Measurements from ENCODE around the gene KNDC1. TPM values are rescaled to one million over a fixed set of nuclear protein-coding genes. Genes with fewer than 3 reads are reported as not detected.

KNDC1 gene
- total RNA-seq, 1 donor from 2014 or later, result 7.1 TPM

DNA sequence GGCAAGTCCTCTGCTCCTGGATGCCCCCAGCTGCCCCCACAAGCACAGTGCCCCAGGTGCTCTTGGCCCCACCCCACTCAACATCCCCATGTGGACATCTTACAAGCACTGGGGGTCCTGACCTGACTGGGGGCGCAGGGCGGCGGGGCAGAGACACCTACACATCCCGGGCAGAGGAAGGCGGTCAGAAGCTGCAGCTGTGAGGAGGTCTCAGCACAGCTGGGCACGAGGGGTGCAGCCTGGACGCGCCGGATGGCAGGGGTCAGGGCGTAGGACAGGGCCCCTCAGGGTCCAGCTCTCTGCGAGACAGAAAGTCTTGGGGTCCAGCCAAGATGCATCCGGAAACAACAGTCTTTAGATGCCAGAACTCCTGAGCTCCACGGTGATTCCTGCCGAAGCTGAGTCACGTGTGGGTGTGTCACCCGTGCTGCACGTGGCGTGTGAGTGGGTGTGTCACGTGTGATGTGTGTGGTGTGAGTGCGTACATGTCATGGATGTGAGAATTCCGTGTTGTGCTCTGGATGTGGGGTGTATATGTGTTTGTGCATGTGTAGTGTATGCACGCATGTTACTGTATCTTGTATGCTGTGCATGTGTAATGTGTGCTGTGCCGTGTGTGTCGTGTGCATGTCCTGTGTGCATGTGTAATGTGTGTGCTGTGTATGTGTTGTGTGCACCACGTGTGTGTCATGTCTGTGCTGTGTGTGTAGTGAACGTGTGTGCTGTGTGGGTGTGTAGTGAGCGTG lies 82.8 kb downstream of the KNDC1 start:
- intact Hi-C loops (cut with DNase I), result no loop called here
- no peak for DNase-seq (ENCODE audit: low spot score)
- ATAC-seq, result no peak

DNA sequence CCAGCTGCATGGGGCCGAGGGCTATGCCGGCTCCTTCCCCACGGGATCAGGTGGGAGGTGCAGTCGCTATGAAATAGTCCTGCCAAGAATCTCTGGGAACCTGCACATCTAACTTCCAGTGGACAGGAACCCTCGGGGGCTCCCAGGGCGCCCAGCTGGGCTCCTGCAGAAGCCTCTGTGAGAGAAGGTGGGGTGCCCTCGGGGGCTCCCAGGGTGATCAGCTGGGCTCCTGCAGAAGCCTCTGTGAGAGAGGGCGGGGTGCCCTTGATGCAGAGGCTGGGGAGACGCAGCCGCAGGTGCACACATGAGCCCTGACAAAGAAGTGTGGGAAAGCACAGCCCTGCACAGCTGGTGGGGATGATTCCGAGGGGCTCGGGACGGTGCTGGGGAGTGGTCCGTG lies 83.6 kb downstream of the KNDC1 start:
- ATAC-seq, result no peak
- intact Hi-C loops (cut with DNase I), result no loop called here
- no peak for DNase-seq (ENCODE audit: low spot score)

- ATAC-seq, result no peak
- intact Hi-C loops (cut with DNase I), result no loop called here
- no peak for DNase-seq (ENCODE audit: low spot score)
Measured at GRCh38 chr10:133245439-133246235, 85.6 kb downstream of the KNDC1 start.

GRCh38 chr10:133246236-133246626 lies 86.2 kb downstream of the KNDC1 start:
- DNase-seq (ENCODE audit: low spot score) (no peak), ATAC-seq (no peak)
- intact Hi-C loops (cut with DNase I), result no loop called here

GRCh38 chr10:133247681-133248333 lies 87.8 kb downstream of the KNDC1 start:
- no peak for DNase-seq (ENCODE audit: low spot score)
- intact Hi-C loops (cut with DNase I), result no loop called here
- ATAC-seq, result no peak

DNA sequence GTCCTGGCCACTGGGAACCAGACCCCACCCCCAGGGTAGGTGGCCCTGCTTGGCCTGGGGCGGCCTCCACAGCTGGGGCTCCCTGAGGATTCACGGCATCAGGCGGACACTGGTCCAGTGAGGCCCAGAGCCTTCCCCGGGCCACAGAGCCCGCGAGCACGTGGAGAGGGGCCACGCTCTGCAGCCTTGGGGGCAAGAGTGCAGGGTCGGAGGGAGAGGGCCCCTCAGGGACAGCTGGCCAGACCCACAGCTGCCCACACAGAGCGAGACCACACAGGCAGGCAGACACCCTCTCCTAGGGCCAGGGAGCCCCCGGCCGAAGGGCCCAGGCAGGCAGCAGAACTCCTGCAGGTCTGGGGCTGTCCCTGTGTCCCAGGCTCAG lies 88.3 kb downstream of the KNDC1 start:
- ATAC-seq, result no peak
- intact Hi-C loops (cut with DNase I), result no loop called here
- no peak for DNase-seq (ENCODE audit: low spot score)

- ATAC-seq (no peak), DNase-seq (ENCODE audit: low spot score) (no peak)
- intact Hi-C loops (cut with DNase I), result no loop called here
Measured at GRCh38 chr10:133249094-133249780, 89.2 kb downstream of the KNDC1 start.

DNA sequence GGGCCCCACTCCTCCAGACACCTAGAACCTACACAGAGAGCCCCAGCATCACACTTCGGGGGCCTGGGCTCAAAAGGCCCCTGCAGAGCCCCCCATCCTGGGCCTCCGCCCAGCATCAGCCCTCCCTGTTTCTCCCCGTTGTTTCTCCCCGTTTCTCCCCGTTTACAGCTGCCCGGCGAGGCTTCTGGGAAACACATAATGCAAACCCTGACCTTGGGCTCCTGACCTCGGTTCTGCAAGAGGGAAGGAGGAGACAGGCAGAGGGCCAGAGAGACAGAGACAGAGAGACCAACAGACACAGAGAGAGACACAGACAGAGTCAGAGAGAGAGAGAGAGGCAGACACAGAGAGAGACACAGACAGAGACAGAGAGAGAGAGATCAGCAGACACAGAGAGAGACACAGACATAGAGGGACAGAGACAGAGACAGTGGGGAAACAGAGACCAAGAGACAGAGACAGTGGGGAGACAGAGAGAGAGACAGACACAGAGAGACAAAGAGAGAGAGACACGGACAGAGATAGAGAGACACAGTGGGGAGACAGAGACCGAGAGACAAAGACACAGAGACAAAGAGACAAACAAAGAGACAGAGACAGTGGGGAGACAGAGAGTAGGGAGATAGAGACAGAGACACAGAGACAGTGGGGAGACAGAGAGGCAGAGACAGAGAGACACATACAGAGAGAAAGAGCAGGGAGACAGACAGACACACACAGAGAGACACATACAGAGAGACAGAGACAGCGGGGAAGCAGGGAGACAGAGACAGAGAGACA lies 90.1 kb downstream of the KNDC1 start:
- ATAC-seq (no peak), DNase-seq (ENCODE audit: low spot score) (no peak)
- intact Hi-C loops (cut with DNase I), result no loop called here

DNA sequence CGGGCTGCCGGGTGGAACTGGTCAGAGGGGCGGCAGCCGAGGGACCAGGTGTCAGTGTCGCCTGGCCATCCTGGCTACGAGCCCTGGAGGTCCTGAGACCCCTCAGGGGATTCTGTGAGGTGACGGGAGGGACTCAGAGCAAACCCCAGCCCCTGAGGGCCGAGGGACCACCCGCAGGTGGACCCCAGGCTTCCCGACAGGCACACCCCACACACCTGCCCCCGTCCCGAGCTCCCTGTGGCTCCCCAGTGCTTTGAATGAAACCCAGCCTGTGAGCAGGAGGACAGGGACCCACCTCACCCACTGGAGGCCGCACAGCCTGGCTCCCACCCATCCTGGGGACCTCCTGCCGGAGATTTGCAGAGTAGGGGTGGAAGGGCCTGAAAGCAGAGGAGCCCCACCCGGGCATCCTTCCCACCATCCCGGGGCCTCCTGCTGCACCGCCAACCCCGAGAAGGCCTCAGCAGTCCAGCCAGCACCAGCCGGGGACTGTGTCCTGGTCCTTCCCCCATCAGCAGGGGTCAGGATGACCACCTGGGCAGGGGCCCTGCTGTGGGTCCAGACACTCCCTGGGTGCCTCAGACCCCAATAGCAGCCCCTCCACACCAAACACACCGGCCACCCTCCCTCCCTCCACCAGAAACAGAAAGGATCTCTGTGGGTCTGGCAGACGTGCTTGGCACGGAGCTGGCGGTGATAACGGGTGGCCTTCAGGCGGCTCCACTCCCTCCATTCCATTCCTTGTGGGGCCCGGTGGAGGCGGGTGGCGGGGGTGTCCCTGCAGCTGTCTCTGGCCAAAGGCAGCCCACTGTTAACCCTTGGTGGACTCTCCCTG lies 91.6 kb downstream of the KNDC1 start:
- DNase-seq (ENCODE audit: low spot score) (no peak), ATAC-seq (no peak)
- intact Hi-C loops (cut with DNase I), result no loop called here

DNA sequence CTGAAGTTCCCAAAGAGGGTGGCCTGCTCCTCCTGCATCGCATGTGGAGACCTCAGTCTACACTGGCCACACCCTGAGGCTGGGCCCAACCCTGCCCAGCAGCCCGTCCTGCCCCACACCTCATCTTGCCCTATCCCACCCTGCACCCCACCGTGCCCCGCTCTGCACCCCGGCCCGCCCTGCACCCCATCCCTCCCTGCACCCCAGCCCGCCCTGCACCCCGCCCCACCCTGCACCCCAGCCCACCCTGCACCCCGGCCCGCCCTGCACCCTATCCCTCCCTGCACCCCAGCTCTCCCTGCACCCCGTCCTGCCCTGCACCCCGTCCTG lies 92.2 kb downstream of the KNDC1 start:
- intact Hi-C loops (cut with DNase I), result no loop called here
- no peak for DNase-seq (ENCODE audit: low spot score)
- no peak for ATAC-seq

DNA sequence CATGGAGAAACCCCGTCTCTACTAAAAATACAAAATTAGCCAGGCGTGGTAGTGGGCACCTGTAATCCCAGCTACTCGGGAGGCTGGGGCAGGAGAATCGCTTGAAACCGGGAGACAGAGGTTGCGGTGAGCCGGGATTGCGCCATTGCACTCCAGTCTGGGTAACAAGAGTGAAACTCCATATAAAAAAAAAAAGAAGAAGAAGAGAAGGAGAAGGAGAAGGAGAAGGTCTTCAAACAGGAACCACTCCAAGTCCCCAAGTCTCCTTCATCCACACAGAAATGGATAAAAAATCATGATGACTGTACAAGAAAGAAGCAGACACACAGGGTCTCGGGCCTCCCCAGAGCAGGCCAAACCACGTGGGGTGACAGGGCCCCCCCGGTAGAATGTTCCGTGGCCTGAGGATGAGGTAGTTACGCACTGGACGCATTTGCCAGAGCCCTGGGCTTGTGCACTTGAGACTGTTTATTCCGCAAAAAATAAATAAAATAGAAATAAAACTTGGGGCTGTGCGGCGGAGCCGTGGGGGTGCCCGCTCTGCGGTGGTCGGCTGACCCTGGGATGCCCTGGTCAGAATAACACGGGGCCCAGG lies 93.4 kb downstream of the KNDC1 start:
- intact Hi-C loops (cut with DNase I), result no loop called here
- ATAC-seq, result no peak

DNA sequence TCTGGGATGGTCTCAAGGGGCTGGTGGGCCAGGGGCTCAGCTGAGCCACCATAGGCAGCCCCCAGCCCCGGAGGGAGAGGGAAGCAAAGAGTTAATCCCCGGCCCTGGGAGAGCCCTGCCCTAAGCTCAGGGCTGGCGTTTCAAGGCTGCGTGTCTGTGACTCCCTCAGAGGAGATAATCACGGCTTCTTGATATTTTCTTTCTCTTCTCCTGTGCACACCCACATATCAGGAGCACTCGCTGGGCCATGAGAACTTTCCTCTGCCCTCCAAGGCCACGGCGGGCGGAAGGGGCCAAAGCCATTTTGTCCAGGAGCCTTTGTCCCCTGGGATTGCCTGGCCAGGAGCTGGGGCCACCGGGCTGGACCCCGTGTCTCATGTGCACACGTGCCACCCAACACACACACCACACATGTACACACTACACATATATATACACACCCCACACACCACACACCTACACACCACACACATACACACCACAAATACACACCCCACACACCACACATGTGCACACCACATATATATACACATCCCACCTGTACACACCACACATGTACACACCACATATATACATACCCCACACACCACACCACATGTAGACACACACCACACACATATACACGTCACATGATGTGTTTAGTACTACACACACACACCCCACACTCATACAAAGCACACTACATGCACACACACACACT lies 94.6 kb downstream of the KNDC1 start:
- DNase-seq (ENCODE audit: low spot score) (no peak), ATAC-seq (no peak)
- intact Hi-C loops (cut with DNase I), result no loop called here

More for the DNA sequence above, 93.4 kb downstream of the KNDC1 start:
- DNase-seq (ENCODE audit: low spot score), result no peak

GRCh38 chr10:133255323-133255722 lies 95.3 kb downstream of the KNDC1 start:
- DNase-seq (ENCODE audit: low spot score) (no peak), ATAC-seq (no peak)

DNA sequence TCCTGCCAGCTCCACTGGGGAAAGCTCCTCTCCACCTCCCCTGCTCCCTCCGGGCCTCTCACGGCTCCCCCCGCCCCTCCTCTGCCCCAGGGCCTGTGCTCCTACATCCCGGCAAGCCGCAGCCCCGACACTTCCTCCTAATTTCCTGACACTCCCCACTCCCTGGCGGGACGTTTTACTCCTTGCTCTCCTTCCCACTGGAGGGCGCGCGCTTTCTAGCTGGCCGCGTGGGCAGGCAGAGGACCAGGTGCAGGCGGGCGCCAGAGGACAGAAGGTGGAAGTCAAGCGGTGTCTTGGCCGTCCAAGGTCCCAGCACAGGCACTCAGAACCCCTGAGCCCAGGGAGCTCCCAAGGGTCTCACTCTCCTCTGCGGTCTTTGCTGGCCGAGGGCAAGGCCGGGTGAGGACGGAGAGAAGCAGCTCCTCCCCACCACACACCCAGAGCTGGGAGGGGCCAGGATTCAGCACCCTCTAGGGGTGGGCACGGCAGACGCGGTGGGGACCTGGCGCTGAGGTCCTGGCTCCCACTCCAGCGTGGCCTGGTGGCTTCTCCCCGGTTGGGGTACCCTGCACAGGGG lies 97.6 kb downstream of the KNDC1 start:
- DNase-seq (ENCODE audit: low spot score), result peak; percentile 80
- peak; percentile 14 for ATAC-seq
- intact Hi-C loops (cut with DNase I), result no loop called here

More at GRCh38 chr10:133255323-133255722, 95.3 kb downstream of the KNDC1 start:
- intact Hi-C loops (cut with DNase I), result no loop called here

DNA sequence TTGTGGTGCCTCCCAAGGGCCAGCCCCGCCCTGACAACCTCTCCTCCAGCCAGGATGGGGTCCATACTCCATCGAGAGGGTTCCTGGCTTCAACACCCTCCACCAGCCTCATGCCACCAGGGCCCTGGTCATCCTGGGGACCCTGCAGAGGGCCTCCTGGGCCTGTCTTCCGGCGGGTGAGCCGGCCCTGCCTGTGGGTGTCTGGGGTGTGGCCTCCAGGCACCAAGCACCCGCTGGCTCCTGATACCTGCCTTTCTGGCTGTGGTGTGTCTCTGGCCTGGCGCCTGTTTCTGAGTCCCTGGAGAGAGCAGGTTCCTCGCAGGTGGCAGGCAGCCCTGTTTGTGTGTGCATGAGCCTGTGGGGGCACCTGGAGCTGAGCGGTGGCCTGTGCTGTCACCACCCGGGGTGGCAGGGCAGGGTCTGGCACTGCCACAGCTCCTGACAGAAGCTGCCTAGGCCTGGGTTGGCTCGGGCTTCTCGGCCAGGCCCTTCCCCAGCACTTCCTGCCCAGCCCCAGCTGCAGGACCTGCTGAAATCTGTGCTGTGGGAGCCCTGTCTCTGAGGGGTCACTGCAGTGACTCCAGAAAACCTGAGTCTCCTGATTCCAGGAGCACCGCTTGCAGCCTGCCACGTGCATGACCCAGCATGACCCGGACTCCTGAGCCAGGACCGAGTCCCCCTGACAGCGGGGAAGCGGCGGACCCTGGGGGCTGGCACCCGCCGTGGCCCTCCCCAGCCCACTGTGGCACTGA lies 98.2 kb downstream of the KNDC1 start:
- ATAC-seq (peak; percentile 0), DNase-seq (ENCODE audit: low spot score) (no peak)
- intact Hi-C loops (cut with DNase I), result no loop called here
